ENCODE results near the gene C15orf61. TPM values are rescaled to one million over a fixed set of nuclear protein-coding genes. Genes with fewer than 3 reads are reported as not detected.

C15orf61 gene
- total and polyA plus RNA-seq, 2 experiments from 2014 or later, result 6.8 to 7.2 TPM

- TF ChIP-seq, protein P1, sequence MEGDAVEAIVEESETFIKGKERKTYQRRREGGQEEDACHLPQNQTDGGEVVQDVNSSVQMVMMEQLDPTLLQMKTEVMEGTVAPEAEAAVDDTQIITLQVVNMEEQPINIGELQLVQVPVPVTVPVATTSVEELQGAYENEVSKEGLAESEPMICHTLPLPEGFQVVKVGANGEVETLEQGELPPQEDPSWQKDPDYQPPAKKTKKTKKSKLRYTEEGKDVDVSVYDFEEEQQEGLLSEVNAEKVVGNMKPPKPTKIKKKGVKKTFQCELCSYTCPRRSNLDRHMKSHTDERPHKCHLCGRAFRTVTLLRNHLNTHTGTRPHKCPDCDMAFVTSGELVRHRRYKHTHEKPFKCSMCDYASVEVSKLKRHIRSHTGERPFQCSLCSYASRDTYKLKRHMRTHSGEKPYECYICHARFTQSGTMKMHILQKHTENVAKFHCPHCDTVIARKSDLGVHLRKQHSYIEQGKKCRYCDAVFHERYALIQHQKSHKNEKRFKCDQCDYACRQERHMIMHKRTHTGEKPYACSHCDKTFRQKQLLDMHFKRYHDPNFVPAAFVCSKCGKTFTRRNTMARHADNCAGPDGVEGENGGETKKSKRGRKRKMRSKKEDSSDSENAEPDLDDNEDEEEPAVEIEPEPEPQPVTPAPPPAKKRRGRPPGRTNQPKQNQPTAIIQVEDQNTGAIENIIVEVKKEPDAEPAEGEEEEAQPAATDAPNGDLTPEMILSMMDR (IDR thresholded peaks at IDR 0.05; ENCODE audit: low read depth, low read length), result no peak
- no peaks in the 10 kb centered on the region for H3K9me3 ChIP-seq (ENCODE audit: low read depth)
- peaks cover 8% of the 10 kb centered on the region for H3K4me1 ChIP-seq (ENCODE audit: low read depth)
- no peak for DNase-seq (ENCODE audit: low read depth in 1 of 2, low spot score in 1 of 2)
- H3K36me3 ChIP-seq, result no peaks in the 10 kb centered on the region
- no peaks in the 10 kb centered on the region for H3K27me3 ChIP-seq
- no peak overlapping the region for H3K27ac ChIP-seq
- no peak overlapping the region for H3K4me3 ChIP-seq
Measured at GRCh38 chr15:67547836-67548235, 26.9 kb downstream of the C15orf61 start.

DNA sequence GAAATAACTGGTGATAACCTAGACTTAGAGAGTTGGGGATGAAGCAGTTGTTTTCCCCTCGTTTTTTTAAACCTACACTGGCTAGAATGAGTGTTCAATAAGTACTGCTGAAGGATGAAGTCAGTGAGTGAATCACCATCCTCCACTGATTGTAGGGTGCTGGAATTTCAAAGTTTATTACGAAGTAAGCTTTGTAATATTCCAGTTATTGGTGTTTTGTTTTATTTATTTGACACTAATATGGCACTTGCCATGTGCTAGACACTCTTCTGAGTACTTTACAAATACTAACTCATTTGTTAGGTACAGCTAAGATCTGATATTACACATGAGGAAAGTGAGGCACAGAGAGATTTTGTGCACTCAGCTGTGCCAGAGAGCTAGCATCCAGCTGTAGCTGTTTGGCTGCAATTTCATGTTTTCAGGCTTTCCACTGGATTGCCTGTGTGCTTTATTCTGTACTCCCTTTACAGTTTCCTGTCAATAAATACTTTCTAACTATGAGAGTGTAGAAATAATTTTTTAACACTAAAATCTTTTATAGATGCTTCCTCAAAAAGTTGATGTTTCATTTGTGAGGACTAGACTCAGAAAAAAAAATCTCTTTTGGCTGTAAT, 27.4 kb downstream of the C15orf61 start:
- no peaks in the 10 kb centered on the region for H3K9me3 ChIP-seq (ENCODE audit: low read depth)
- peak in 1 of 2 donors; percentile 18 for DNase-seq (ENCODE audit: low read depth in 1 of 2, low spot score in 1 of 2)
- H3K27ac ChIP-seq, result no peak overlapping the region
- no peaks in the 10 kb centered on the region for H3K36me3 ChIP-seq
- no peak overlapping the region for H3K4me3 ChIP-seq
- no peaks in the 10 kb centered on the region for H3K27me3 ChIP-seq
- H3K4me1 ChIP-seq (ENCODE audit: low read depth), result peaks cover 8% of the 10 kb centered on the region
- TF ChIP-seq, protein P1 (IDR thresholded peaks at IDR 0.05; ENCODE audit: low read depth, low read length), result no peak

DNA sequence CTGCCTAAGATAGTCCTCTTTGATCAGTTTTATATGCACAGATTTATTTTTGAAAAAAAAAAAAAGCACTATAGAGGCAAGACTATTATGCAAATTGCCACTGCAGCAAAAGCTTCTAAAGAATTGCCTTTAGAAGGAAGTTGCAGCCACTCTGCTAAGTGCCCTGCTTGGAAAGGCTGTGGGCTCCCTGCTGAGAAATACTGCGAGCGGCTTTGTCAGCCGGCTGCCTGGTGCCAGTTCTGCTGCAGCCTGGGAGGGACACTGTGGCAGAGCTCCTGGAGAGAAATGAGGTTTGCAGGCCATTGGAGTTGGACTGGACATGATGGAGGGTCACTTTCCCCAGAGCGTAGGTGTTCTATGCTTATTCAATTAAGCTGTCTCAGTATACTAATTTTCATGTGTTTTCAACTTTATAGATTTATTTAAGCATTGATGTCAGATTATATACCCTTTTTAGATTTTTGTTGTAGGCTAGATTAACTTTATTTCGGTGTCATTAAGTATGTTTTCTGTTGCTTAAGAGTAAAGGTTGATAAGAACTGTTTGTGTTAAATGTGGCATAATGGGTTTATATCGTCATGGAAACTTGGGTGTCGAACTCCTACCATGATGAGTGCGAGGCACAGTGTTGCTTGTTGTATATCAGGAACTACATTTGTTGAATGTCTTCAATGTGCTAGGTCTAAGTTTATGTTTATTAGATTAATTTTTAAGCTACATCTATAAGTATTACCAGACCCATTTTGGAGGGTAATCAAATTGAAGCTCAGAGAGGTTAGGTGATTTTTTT, 28.1 kb downstream of the C15orf61 start:
- H3K9me3 ChIP-seq (ENCODE audit: low read depth), result no peaks in the 10 kb centered on the region
- H3K4me3 ChIP-seq, result no peak overlapping the region
- peak in 1 of 2 donors; percentile 57 for DNase-seq (ENCODE audit: low read depth in 1 of 2, low spot score in 1 of 2)
- no peak overlapping the region for H3K27ac ChIP-seq
- no peaks in the 10 kb centered on the region for H3K36me3 ChIP-seq
- TF ChIP-seq, protein P1 (IDR thresholded peaks at IDR 0.05; ENCODE audit: low read depth, low read length), result no peak
- H3K4me1 ChIP-seq (ENCODE audit: low read depth), result peaks cover 8% of the 10 kb centered on the region
- no peaks in the 10 kb centered on the region for H3K27me3 ChIP-seq

GRCh38 chr15:67549736-67550135, 28.8 kb downstream of the C15orf61 start:
- TF ChIP-seq, protein P1 (IDR thresholded peaks at IDR 0.05; ENCODE audit: low read depth, low read length), result no peak
- Histone ChIP-seq H3K27ac (no peak overlapping the region), H3K4me1 (ENCODE audit: low read depth) (peaks cover 8% of the 10 kb centered on the region), H3K36me3 (no peaks in the 10 kb centered on the region), H3K4me3 (no peak overlapping the region), H3K9me3 (ENCODE audit: low read depth) (no peaks in the 10 kb centered on the region), H3K27me3 (no peaks in the 10 kb centered on the region)
- DNase-seq (ENCODE audit: low read depth in 1 of 2, low spot score in 1 of 2), result no peak

GRCh38 chr15:67550522-67550921, 29.6 kb downstream of the C15orf61 start:
- Histone ChIP-seq H3K27ac (no peak overlapping the region), H3K36me3 (no peaks in the 10 kb centered on the region), H3K4me3 (no peak overlapping the region), H3K27me3 (no peaks in the 10 kb centered on the region), H3K4me1 (ENCODE audit: low read depth) (peaks cover 8% of the 10 kb centered on the region), H3K9me3 (ENCODE audit: low read depth) (no peaks in the 10 kb centered on the region)
- TF ChIP-seq, protein P1 (IDR thresholded peaks at IDR 0.05; ENCODE audit: low read depth, low read length), result no peak
- DNase-seq (ENCODE audit: low read depth in 1 of 2, low spot score in 1 of 2), result peak in 1 of 2 donors; percentile 22

Measured in cardiac muscle cell (in vitro differentiated cells and primary cell).